GM10248 (cell line): ENCODE measurements around the gene AUH.

Experiments used
- CTCF ChIA-PET: fragments of 300-600 bp; sonication (Branson Sonifier 250); formaldehyde crosslinking; extraction: SDS; loops from one replicate; lab custom pipeline; 2021; ENCODE audit warnings: antibody characterized with exemption; lab: Yijun Ruan, JAX
- POLR2A ChIA-PET: fragments of 350-650 bp; sonication (Branson Sonifier 250); formaldehyde crosslinking; extraction: SDS; loops from one replicate; lab custom pipeline; 2020; ENCODE audit warnings: antibody characterized with exemption; lab: Yijun Ruan, JAX
- DNase-seq: peaks from one replicate; pipeline ENCODE4 v3.0.0; 2012; ENCODE audit errors: extremely low spot score
- CTCF ChIP-seq: IDR thresholded peaks from 2 replicates; pipeline ENCODE4 v1.5.1; 2012; ENCODE audit warnings: mild to moderate bottlenecking, low read depth; ENCODE audit errors: extremely low read depth, missing control alignments, control extremely low read depth

The AUH gene

DNA sequence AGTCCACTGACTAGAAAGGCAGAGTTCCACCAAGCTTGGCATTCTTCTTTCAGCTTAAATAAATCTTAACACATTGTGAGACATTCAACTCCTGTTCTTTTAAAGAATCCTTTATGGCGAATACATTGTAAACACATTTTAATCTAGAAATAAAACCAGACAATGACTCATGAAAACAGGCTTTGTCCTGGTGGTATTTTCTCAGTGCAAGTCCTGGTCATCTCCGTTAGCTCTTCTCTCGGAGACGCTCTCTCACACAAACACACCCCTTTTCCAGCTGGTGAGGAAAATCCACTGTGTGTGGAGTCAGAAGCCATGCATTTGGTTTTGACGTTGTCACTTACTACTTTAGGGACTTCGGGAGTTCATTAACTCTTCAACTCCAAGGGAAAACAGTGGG, 140.4 kb downstream of the AUH start:
- CTCF ChIA-PET, result no interaction called here

GRCh38 chr9:91220491-91221135, 141.1 kb downstream of the AUH start:
- TF ChIP-seq CTCF, result no peak
- DNase-seq, result no peak
- ChIA-PET POLR2A (no interaction called here), CTCF (interaction anchor here (0.9 kb wide), 1 partner anchor 17 kb away, joined by 3 read pairs; no protein-coding TSS in a partner anchor)

More for the DNA sequence above, 140.4 kb downstream of the AUH start:
- no peak for TF ChIP-seq CTCF
- POLR2A ChIA-PET, result no interaction called here
- DNase-seq, result no peak

DNA sequence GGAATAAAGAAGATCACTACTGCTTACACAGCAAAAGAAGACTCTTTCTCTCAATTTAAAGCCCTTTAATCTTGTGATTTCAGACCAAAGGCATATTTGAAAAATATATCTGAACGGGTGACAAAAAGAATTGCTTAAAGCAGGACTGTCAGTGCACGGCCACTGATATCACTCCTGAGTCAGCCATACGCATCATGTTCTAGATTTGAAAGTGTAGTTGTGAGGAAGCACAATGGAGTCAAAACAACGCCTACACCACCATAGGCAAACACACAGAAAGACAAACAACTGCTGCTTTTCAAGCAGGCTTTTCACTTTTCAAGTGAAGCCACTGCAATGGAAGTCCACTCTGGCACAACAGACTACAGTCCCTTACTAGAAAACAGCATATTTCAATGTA, 141.7 kb downstream of the AUH start:
- CTCF ChIA-PET, result interaction anchor here (0.9 kb wide), 1 partner anchor 17 kb away, joined by 3 read pairs; no protein-coding TSS in a partner anchor
- DNase-seq, result no peak
- POLR2A ChIA-PET, result no interaction called here
- no peak for TF ChIP-seq CTCF

DNA sequence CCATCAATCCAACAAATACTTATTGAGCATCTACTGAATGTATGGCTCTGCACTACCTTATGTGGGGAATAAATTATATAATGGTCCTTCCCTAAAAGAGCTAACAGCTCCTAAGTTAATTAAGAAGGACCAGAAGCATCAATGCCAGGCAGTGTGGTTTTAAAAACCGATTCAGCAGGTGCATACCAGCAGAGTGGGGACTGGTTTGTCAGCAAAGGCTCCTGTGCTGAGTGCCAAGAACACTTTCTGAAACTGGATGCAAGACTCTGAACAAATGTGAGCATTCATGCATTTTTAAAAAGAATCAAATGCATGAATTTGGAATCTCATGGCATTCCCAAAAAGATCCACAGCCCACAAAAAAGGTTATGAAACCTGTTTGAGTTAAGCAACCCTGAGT, 142.2 kb downstream of the AUH start:
- ChIA-PET POLR2A (no interaction called here), CTCF (interaction anchor here (1.1 kb wide), 1 partner anchor 9 kb away, joined by 3 read pairs; no protein-coding TSS in a partner anchor)
- no peak for DNase-seq
- no peak for TF ChIP-seq CTCF

DNA sequence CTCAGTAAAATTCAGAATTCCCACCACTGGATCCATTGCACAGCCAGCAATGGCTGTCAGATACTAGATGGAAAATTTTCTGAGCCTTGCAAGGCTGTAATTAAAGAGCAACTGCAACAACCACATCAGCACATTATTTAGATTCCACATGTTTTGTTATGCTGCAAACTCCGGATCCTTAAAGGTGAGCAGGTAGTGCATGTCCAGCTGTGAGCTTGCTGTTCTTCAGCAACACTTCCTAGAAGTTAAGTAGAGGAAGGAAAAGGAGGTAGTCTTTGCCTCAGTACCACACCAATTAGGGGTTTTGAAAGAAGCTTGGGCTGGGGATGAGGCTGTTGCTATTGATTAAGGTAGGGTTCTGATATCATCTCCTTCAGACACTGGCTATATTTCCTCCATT, 144.3 kb downstream of the AUH start:
- ChIA-PET CTCF (interaction anchor here (1.0 kb wide), 1 partner anchor 11 kb away, joined by 3 read pairs; no protein-coding TSS in a partner anchor), POLR2A (no interaction called here)
- no peak for TF ChIP-seq CTCF
- no peak for DNase-seq

DNA sequence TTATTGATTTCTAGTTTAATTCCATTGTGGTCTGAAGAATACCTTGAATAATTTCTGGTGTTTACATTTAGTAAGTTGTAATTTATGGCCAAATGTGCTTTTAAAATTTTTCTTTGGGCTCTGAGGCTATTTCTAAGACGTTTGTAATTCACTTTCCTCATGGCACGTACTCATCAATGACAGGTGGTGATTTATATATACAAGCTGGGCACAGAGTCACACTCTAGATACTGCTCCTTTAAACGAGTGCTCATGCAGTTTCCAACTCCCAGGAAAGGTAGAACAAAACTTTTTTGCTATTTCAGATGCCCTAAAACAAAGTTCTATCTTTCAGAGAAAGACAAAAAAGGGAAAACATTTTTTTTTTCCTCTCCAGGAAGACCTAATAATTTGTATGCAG, 146.9 kb downstream of the AUH start:
- no peak for TF ChIP-seq CTCF
- CTCF ChIA-PET, result no interaction called here
- no peak for DNase-seq
- POLR2A ChIA-PET, result no interaction called here
